ENCODE measurements around the gene SCAPER.
"Not testable (repeated sequence)": the region's sequence is repeated elsewhere in the genome, so short reads cannot be mapped to it uniquely, and the experiment has no call there.

Gene SCAPER

DNA sequence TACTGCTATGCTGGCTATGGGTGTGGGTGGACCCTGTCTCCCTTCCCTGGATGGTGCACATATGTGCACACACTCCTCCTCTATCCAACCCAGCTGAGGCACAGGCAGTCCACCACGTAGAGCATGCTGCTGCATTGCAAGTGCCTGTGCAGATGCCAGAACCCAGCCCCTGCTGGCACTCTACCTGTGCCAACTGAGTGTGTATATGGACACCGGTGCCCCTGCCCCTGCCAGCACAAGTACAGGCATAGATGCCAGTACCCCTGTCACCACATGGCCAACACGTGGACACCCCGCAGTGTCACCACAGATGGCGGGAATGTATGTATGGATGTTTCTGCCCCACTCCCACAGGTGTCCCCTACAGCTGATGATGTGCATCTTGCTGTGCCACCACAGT lies 352.0 kb downstream of the SCAPER start:
- no peak for DNase-seq

DNA sequence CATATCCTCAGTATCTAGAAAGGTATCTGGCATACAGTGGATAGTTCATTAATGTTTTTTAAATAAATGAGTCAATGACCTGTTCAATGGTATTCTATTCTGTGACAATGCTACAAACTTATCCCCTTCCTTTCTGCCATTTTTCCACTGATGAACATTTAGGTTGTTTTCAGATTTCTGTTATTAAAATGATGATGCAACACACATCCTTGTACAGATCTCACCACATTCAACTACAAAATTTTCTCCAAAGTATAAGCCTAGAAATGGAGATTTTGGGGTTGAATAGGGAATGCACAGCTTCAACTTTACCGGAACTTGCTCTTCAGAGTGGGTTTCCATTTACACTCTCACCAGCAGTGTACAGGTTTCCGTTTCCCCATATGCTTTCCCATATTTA lies 358.3 kb downstream of the SCAPER start:
- DNase-seq: no peak

GRCh38 chr15:76533995-76534394 lies 371.1 kb downstream of the SCAPER start:
- DNase-seq: no peak

DNA sequence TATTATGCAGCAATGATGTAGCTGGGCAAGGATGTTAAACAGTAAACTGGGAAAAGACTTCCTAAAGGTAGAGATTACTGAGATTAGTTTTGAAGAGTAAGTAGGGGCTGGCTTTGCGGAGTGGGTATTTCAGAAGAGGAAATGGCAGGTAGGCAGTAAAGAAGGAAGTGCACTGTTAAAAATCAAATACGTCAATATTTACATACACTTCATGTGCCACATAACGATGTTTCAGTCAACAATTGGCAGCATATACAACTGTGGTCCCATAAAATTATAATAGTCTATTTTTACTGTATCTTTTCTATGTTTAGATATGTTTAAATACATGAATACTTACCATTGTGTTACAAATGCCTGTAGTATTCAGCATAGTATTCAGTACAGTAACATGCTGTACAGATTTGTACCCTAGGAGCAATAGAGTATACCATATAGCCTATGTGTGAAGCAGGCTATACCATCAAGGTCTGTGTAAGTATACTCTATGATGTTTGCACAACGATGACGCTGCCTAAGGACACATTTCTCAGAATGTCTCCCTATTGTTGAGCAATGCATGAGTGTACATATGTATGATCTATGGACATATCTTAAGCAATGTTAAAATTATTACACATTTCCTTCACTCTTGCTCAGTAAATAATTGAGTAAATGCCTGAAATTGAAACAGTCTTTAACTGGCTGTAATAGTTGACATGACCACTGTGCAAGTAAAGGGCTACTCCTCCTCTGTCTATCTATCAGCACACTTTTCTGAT lies 371.9 kb downstream of the SCAPER start:
- DNase-seq: no peak

DNA sequence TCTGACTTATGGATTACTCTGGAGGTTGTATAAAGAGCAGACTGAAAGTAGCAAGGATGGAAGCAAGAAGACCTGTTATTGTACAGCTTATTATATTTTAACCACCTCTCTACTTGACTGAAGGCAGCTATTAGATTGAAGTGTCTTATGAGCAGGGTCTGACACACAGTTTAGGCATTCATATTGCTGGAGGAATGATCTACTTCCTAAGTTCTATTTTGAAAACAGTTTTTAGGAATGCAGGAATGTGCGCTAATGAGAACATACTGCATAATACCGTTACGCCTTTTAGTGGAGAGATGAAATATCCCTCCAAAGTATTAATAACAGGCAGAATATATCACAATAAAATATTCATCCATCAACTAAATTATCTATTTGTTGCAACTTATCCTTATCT lies 375.2 kb downstream of the SCAPER start:
- no peak for DNase-seq

- DNase-seq: no peak
Observed at GRCh38 chr15:76526111-76526510, 379.0 kb downstream of the SCAPER start.

GRCh38 chr15:76517910-76518309 lies 387.2 kb downstream of the SCAPER start:
- DNase-seq: no peak

DNA sequence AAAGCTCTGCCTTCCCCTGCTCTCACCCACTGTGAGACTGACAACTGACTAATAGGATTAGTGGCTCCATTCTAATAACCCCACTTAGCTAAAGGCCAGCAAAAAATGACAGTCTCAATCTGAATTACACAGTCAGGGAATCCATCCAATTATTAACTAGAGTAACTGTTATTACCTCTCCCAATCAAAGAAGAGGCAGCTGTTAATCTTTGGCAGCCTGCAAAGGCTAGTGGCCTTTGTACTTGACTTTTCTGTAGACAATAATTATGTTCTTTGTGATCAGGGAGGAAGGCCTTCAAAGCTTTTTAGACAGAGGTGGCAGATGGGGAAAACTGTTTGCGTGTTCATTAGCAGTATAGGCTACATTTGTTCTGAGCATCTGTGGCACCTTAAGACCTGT lies 390.9 kb downstream of the SCAPER start:
- DNase-seq: no peak

DNA sequence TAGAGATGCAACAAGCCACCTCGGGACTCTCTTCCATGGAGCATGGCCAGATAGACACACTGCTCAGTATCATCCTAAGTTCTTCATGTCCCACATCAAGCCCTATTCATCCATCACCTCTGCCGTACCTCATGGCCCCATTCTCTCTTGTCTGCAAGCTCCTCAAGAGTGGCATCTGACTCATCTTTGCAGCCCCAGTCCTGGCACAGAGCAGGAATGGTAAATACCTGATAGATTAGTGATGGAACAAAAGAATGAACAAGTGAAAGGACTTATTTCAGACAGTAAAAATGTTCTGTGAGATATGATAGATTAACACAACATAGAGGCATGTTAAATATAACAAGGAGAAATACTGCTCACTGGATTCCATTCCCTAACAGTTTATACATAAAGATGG lies 392.2 kb downstream of the SCAPER start:
- DNase-seq: no peak

DNA sequence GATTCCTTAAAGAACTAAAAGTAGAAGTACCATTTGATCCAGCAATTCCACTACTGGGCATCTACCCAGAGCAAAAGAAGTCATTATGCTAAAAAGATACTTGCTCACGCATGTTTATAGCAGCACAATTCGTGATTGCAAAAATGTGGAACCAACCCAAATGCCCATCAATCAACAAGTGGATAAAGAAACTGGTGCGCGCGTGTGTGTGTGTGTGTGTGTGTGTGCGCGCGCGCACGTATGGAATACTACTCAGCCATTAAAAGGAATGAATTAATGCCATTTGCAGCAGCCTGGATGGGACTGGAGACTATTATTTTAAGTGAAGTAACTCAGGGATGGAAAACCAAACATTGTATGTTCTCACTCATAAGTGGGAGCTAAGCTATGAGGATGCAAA lies 394.5 kb downstream of the SCAPER start:
- DNase-seq: not testable (repeated sequence)

DNA sequence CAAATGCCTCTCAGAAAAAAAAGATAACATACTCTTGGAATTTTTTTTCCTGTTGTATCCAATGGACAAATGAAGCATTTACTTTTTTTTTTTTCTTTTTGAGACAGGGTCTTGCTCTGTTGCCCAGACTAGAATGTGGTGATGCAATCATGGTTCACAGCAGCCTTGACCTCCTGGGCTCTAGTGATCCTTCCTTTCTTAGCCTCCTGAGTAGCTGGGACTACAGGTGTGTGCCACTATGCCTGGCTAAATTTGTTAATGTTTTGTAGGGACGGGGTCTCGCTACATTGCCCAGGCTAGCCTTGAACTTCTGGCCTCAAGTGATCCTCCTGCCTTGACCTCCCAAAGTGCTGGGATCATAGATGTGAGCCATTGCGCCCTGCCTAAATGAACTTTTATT lies 401.3 kb downstream of the SCAPER start:
- no peak for DNase-seq

- DNase-seq: no peak
Observed at GRCh38 chr15:76503121-76503520, 402.0 kb downstream of the SCAPER start.

DNA sequence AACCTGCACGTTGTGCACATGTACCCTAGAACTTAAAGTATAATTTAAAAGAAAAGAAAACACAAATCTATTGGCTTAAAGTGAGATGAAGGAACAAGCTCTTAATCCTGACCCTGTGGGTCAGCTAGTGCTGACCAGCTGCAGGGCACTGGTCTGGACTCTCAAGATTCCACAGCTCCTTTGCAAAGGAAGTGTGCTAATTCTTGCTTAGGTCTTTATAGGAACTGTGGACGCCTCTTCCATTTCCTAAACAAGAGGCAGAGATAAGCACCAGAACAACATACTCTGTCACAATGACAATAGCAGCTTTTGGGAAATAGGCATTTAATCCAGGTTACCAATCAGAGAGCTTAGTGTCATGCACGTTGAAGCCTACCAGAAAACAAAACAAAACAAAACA lies 402.5 kb downstream of the SCAPER start:
- DNase-seq: no peak

- not testable (repeated sequence) for DNase-seq
Observed at GRCh38 chr15:76502185-76502584, 403.0 kb downstream of the SCAPER start.

DNA sequence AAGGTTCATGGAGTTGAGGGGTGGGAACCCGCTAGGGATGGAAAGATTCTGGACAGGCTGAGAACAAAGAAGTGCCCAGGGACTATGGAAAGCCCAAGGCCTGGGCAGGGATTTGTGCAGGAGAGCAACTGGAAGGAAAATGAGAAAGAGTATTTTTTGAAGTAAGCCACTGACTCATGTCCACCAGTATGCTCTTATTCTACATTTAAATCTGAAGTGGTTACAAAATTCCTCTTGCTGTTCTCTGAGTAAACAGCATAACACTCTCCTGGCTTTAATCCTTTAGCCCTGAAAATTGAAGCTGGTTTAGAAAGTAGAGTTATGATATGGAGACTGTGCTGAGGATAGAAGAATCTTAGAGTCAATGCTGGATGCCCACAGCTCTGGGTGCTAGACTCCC lies 403.4 kb downstream of the SCAPER start:
- DNase-seq: no peak

- no peak for DNase-seq
Observed at GRCh38 chr15:76501011-76501410, 404.1 kb downstream of the SCAPER start.

GRCh38 chr15:76495487-76495886 lies 409.7 kb downstream of the SCAPER start:
- no peak for DNase-seq

GRCh38 chr15:76492538-76492937 lies 412.6 kb downstream of the SCAPER start:
- DNase-seq: no peak

- no peak for DNase-seq
Observed at GRCh38 chr15:76483752-76484151, 421.4 kb downstream of the SCAPER start.

- no peak for DNase-seq
Observed at GRCh38 chr15:76483018-76483417, 422.1 kb downstream of the SCAPER start.

- DNase-seq: no peak
Observed at GRCh38 chr15:76480267-76480666, 424.9 kb downstream of the SCAPER start.

DNA sequence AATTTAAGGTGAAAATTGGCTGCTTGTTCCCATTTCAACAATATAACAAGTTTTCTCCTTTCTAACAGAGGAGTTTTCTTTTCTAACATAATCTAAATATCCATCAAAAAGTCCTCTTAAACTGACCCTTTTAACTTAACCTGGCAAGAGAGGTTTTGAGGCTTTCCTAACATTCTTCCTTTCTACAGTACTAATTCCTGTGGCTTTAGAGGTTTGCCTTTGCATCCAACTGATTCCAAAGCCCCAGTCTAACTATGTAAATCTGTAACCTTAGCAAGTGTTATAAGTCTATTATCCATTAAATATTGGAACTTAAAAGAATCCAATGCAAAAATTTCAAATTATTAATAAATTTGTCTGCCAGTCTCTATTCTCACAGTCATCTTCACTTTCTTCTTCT lies 434.4 kb downstream of the SCAPER start:
- DNase-seq: no peak

- no peak for DNase-seq
Observed at GRCh38 chr15:76468722-76469121, 436.4 kb downstream of the SCAPER start.

- DNase-seq: no peak
Observed at GRCh38 chr15:76467136-76467535, 438.0 kb downstream of the SCAPER start.

DNA sequence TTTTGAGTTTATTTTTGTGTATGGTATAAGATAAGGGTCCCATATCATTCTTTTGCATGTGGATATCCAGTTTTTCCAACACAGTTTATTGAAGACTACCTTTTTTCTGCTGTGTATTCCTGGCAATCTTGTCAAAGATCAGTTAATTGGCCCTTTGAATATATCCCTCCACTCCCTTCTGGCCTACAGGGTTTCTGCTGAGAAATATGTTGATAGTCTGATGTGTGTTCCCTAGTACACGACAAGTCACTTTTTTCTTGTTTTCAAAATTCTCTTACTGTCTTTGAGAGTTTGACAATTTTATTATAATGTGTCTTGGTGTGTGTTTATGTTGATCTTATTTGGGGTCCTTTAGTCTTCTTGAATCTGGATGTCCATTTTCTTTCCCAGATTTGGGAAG lies 439.4 kb downstream of the SCAPER start:
- no peak for DNase-seq

Measured in stimulated activated naive CD4-positive, alpha-beta T cell (primary cell).